AG08395 (cell line): Measurements from ENCODE around the gene NELL2.
"Not testable (repeated sequence)": the region's sequence is repeated elsewhere in the genome, so short reads cannot be mapped to it uniquely, and the experiment has no call there.

Experiments used
- DNase-seq: peaks from one replicate; pipeline ENCODE4 v3.0.0; 2012; ENCODE audit warnings: mixed read lengths, low spot score

NELL2 gene

DNA sequence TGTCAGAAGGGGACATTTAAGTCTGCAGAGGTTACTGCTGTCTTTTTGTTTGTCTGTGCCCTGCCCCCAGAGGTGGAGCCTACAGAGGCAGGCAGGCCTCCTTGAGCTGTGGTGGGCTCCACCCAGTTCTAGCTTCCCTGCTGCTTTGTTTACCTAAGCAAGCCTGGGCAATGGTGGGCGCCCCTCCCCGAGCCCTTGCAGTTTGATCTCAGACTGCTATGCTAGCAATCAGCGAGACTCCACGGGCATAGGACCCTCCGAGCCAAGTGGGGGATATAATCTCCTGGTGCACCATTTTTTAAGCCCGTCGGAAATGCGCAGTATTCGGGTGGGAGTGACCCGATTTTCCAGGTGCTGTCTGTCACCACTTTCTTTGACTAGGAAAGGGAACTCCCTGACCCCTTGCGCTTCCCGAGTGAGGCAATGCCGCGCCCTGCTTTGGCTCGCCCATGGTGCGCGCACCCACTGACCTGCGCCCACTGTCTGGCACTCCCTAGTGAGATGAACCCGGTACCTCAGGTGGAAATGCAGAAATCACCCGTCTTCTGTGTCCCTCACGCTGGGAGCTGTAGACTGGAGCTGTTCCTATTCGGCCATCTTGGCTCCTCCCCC lies 189.2 kb downstream of the NELL2 start:
- DNase-seq = not testable (repeated sequence)

DNA sequence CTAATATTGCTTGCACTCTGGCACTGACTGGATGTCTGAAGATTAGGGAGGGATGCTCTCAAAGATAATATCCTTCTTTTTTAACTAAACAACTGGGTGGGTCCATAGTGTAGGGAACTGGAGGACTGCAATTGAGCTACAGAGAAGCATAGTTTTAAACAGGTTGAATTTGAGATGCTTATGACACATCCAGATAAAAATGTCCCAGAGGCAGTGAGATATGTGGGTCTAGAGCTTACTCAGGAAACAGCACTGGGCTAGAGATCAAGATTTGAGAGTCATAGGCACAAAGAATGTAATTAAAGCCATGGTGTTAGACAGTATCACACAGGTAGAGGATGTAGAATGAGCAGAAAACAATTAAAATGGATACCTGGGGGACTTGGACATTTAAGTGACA lies 198.4 kb downstream of the NELL2 start:
- DNase-seq = no peak

DNA sequence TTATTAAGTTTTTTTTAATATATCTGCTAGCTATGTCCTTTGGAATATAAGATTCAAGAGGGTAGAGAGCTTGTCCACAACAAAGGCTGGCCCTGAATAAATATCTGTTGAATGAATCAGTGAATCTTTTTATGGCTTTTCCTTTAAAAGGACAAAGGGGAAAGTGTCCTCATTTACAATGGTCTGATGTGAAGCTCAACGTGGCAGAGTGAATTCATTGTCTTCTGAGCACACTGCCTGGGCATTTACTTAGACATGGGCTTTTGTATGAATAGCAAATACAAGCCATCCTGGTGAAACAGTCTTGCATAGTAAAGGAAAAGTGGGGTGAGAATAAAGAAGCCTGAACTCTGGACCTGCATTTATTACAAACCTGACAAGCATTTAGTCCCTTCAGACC lies 201.2 kb downstream of the NELL2 start:
- no peak for DNase-seq

DNA sequence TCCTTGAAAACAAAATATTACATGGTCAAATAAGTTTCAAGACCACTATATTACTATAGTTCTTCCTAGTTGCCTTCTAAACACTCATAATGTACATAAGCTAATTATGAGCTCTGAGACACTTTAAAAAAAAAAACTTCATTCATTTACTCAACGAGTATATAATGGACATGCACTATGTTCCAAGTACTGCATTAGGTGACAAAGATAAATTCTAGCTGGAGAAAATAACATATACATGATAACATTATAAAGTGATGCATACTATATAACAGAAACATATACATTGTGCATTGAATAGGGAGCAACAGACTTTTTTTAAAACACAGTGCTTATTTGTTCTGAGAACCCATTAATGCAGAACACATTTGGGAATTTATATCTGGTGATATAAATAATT lies 202.3 kb downstream of the NELL2 start:
- DNase-seq = no peak

DNA sequence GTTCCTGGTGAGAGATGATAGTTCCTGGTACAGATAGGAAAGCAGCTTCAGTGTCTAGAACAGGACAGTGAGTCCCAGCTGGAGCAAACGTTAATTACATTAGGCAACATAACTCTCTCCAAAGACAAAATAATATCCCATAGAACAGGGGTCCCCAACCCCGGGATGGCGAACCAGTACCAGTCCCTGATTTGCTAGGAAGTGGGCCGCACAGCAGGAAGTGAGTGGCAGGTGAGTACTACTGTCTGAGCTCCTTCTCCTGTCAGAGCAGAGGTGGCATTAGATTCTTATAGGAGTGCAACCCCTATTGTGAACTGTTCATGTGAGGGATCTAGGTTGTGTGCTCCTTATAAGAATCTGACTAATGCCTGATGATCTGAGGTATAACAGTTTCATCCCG lies 204.1 kb downstream of the NELL2 start:
- no peak for DNase-seq

DNA sequence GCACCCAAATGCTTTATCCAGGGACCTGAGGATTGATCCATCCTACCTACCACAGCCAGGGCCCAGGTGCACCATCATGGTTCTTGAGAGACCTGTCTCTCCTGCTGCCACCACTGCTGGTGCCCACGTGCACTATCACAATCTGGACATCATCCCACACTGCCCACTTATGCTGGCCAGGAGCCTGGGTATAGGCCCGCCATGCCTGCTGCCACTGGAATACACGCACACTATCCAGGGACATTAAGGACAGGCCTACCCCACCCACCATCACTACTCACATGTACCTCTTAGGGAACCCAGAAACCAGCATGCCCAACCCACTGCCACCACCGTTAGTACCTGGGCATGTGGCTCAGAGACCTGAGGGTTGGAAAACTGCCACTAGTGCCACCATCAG lies 207.7 kb downstream of the NELL2 start:
- no peak for DNase-seq

DNA sequence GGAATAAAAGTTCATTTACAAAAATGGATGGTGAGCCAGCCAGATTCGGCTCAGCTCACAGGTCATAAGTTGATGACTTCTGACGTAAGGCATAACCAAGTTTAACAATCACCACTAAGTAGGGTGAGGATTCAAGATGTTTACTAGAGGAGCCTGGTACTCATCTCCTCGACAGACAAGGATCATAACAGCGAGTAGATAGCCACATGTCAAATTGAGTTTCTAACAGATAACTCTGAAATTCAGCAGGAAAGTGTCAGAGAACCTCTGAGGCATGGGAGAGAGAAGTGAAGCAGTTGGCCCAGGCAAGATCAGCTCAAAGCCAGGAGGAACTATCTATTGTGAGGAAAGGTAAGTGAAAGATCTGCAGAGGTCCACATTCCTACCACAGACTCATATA lies 208.7 kb downstream of the NELL2 start:
- DNase-seq = no peak

DNA sequence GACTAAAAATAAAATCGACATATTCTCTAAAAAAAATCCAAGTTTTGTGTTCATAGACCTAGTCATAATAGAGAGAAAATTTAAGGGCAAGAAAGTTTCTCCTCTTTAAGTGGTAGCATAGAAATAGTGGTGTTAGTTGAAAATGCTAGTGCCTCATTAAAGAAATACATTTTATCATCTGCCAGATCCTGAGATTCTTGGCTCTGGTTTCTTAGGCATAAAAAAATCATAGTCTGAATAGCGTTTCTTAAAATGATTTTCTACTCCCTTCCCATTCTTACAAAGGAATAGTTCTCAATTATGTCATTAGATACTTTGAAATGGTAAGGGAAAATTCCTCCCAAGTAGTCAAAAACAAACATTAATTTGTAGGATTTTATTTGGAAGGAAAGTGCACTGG lies 212.8 kb downstream of the NELL2 start:
- DNase-seq = no peak

DNA sequence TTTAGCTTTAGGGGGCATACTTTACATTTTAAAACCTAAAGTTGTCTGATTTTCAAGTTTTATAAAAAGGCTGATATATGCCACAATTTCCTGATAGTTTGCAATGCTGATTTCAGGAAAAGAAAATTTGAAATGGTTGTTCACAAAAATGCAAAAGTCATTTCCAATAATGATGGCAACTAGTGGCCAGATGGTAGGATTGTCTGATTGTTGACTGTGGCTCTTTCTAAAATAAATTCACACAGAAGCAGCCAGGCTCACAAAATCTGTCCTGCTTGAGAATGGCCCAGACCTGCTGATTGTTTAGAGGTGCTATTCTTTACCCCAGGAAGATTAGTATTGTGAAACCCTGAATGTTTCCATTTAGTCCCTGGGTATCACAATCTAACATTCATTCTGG lies 220.3 kb downstream of the NELL2 start:
- DNase-seq = no peak

DNA sequence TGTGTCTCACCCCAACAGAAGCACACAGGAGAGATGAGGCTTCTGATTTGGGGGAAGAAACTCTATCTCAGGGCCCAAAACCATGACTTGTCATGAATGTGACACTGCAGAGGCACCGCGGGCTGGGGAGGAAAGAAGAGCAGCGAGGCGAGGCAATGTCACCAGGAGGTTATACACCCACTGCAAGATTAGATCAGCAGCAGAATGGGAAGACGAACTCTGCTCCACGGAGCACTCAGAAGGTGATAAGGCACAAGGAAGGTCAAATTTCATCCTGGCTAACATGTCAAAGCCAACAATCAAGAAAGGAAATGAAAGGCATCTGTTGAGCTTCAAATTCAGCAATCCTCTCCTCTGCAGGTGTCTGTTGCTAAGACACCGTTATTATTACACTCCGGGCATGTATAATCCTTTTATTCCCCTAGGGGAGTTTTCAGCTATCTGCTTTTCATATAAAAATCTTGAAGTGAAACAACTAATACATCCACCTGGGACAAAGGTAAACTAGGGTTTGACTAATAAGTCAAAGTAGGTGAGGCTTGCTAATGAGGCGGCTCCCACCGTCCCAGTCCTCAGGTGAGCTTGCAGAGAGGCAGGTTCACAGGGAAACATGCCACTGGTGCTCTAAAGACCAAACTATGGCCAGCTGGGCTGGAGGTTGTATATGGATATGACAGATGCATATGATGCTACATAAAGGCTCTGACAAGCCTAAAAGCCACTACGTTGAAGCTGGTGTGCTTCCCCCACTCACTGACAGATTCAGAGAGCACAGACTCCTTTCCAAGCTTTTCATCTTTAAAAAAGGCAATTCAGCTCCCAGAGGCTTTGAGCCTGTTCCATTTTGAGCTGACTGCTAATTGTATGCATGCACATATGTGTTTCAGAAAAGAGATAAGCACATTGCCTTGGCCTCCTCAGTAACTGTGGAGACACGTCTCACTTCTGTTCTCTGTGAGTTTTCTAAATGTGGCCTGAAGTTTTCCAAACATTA lies 221.2 kb downstream of the NELL2 start:
- DNase-seq = no peak

DNA sequence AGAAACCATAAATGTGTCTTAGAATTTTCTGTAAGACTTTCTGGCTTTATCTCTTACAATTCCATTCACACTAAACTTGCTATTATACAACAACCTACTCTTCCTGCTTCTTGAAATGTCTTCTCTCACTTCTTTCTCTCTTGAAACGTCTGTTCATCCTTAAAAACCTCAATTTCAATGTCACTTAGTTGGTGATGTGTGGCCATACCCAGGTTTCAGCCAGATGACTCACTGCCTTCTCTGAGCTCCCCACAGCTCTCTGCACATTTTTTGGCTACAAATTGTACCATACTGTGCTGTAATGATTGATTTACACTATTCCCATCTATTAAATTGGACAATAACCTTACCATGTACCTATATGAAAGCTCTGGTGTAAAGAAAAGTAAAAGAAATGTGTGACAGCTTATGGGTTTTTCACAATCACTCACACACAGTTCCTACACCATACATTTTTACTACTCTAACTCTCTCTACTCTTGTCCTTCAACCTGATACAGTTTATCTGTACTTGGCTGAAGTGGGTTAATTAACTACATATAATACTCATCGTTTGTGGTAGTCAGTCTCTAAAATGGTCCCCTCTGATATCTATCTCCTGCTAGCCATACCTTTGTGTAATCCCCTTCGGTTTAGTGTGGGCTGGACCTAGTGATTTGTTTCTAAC lies 222.1 kb downstream of the NELL2 start:
- no peak for DNase-seq

DNA sequence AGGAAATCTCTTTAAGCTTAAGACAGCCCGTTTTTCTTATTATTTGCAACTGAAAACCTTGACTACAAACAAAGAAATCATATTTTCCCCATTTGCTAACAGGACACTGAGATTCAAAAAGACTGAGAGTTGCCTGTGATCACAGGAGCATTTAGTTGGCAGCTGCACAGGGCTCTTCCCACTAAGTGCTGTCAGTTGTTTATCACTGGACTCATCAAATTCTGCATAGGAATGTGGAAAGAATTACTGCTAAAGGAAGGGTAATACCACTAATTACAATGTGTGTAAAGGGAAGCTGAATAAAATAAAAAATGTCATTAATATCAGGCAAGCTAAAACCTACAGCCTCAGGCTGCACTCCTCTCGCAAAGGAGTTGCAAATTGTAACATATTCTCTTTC lies 226.4 kb downstream of the NELL2 start:
- no peak for DNase-seq

DNA sequence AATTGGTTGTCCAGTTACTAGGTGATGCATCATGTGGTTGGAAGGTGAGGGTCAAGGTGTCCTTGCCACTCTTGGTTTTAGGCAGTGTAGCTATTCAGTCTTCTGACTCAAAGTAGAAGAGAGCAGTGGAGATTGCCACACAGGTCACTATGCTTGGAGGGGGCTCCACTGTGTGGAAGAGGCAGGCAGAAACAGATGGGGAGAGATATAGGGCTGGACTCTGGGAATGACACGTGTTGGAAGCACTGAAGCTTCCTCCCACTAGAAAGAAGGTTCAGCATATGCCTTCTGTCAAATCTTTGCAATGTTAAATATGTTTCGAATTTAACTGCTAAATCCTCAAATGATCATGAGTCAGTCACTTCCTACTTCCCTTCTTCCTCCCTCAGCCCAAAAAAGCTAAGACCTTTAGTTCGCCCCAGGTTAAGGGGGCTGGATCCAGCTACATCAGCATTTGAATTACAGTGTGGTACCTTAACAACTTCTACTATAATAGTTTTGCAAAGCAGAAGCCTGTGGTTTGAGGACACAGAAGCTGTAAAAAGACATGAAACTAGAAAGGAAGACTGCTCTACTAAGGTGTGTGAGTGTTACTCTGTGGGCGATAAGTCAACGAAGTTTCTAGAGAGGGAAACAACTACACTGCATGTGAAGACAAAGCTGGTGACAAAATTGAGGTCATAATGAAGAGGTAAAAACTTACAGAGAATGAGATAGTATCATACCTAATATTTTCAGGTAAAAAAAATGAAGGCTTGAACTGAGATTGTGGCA lies 228.0 kb downstream of the NELL2 start:
- no peak for DNase-seq

DNA sequence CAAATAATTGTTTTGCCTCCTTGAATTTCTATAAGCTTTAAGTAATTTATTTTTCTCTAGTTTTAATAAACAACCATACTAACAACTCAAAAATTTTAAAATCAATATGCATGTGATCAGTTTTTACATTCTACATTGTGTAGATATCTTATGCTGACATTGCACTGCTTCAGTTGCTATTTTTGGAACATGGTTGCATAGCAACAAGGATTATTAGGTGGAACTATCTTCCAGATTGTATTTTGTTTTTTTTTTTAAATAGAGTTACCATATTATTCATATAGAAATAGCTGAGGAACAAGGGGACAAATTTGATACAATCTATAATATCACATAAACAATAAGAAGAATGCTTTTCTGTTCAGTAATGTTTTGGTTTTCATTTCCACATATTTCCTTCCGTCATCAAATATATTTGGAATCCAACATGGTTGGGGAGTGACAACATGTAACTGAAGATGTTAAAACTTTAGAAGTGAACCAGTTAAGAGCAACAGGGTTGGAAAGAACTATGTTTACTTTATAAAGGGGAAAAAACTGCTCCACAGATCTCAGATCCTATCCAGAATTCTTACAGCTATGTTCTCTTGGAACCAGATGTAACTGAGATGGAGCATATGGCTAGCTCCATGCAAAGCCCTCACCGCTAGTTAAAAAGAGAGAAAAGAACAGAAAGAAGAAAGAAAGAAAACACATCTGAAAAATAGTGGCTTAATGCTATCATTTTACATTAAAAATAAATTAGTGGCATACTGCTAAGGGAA lies 235.5 kb downstream of the NELL2 start:
- no peak for DNase-seq

DNA sequence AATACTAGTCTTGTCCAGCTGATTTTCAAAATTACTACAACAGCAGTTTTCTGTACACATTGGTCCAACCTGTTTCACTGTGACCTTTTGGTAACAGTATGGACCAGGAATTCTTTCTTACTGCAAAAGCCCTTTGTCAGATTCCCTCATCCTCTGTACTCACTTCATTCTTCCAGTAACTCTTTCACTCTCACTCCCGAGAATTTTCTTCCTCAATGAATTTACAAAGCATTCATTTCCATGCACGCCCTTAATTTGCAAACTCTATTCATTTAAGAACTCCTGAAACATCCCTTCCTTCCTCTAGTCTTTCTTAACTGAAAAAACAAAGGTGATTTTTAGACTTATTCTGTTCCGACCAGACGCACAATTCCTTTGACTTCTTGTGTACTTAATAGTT lies 238.2 kb downstream of the NELL2 start:
- no peak for DNase-seq

DNA sequence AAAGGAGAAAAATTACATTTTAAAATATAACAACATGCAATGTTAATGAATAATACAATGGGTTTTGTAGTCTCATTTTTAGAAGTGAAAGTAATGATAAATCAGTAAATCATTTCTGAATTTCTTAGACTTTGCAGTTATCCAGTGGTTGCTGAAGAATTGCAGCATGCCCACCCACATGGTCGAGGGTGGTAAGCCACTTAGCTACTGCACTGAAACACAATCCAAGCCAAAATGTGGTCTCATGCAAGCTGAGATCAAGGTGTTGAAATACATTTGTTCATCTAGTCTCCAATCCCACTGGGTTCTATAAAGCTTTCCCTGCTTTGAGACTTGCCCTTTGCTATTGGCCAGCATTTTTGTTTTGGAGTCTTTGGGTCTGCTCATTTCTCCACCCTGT lies 247.9 kb downstream of the NELL2 start:
- no peak for DNase-seq

DNA sequence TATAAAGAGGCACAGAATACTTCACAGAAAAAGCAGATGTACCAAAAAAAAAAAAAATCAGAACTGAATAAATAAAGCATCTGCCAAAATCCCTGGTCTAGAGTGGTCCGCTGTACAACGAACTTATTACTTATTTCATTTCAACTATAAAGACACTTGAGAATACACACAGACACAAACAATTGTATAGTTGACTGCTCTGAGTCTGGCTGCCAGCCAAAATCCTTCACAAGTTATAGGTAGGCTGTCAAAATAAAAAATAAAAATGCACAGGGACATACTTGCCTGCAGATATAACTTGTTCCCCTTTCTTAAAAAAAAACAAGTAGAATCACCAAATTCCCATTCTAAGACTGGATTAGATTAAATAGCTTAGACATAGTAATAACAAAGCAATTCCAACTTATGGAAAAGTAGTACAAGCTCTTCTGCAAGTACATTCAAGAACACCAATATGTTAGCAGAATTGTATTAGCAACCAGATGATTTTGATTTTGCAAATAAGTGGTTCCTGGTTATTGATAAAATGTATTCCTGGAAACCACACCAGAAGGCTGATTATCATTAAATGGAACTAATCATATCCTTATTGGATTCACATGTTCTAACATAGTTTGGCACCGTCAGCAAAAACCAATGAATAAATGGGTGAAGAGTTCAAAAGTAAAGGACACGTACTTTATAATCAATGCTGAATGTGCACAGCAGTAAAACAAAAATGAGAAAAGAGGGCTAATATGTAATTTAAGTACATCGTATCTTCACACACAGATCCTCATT lies 248.5 kb downstream of the NELL2 start:
- DNase-seq = no peak

DNA sequence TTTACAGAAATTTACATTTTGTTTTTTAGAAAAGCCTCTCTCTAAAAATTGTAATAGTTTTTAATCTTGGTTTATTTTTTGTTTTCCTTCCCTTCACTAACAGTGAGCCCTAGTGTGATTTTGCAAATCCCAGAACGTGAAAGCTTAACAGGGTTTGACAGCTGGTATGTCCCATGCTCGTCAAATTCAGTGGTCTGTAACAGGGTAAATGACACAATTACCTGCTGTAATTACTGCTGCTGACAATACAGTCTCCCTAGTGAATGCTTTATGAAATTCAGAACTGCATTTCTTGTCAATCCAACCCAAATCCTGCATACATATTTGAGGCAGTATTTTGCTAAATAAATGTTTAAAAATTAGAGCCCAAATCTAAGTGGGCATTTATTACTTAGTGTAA lies 249.2 kb downstream of the NELL2 start:
- no peak for DNase-seq

DNA sequence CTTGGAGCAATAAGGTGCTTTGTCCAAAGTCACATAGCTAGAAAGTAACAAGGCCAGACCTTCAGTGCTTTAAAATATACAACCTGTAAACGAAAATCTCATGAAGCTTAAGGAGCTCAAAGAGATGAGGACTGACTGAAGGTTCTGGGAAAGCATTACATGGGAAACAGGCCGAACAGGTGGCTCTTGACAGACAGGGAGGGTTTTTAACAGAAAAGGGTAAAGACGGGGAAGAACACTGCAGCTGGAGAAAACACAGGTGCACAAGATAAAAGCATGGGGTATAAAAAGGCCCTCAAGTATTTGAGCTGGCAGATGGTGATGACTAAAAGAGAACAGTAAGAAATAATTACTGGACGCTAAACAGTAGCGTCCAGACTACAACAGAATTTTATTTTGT lies 257.2 kb downstream of the NELL2 start:
- DNase-seq = no peak

DNA sequence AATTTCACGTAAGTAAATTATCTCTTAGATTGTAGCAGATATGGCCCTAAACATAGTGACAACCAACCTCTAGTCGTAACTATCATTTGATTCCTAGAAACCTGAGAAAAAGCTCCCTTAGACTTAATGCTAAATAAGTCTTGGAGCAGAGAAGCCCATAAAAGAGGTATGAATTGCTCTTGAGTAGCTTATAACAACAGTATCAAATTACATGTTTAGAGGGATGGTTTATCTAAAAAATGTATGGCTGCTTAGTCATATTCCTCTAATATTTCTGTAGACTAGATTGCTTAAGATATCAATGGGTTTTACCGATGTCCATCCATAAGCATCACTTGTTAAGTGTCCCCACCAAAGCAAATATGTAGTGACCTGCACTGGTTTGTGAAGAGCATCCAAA lies 259.7 kb downstream of the NELL2 start:
- no peak for DNase-seq

DNA sequence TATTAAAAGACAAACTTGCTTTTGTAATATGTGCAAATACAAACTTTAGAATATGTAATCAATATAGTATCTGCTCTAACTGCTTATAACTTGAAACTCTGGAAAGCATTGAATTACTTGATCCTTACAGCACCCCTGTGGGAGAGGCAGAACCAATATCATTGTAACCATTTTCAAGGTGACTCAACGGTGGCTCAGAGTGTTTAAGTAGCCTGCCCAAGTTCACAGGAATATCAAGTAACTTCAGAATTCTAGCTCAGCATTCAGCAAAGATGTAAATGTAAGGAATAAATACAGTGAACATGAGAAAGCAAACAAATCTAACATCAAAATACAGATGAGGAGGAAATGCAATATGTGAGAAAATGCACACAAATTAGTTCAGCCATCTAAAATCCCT lies 264.6 kb downstream of the NELL2 start:
- DNase-seq = no peak
